Right ventricle myocardium inferior (tissue), 1 donor: ENCODE results near the gene CYP3A7. TPM values are rescaled to one million over a fixed set of nuclear protein-coding genes. Genes with fewer than 3 reads are reported as not detected.
"Not testable (repeated sequence)": the region's sequence is repeated elsewhere in the genome, so short reads cannot be mapped to it uniquely, and the experiment has no call there.

Source experiments
- ATAC-seq: fragments of 200-7000 bp; cut with Tn5 transposase; one replicate; pipeline ENCODE4 v1.9.1; 2020; ENCODE audit warnings: mild to moderate bottlenecking, moderate library complexity
- DNase-seq: peaks from one replicate; pipeline ENCODE4 v3.0.0; 2021; ENCODE audit errors: missing footprints
- intact Hi-C: fragments of 100-400 bp; cut with DNase I; formaldehyde crosslinking; loops from one replicate; pipeline ENCODE4 v1.11.0; 2022
- total RNA-seq: library from RNA; stranded (reverse); fragmentation: NEBNext Ultra II Directional; extraction: Animal tissue kit (Norgen Biotek cat#: 25700); gene quantifications from one replicate; pipeline ENCODE4 v1.2.1, GENCODE V29; 2021
- donor health status: DM: no; HTN: yes; CAD: no; lungs with severe emphysema.

CYP3A7 gene
- total RNA-seq, 1 donor from 2014 or later = not detected

DNA sequence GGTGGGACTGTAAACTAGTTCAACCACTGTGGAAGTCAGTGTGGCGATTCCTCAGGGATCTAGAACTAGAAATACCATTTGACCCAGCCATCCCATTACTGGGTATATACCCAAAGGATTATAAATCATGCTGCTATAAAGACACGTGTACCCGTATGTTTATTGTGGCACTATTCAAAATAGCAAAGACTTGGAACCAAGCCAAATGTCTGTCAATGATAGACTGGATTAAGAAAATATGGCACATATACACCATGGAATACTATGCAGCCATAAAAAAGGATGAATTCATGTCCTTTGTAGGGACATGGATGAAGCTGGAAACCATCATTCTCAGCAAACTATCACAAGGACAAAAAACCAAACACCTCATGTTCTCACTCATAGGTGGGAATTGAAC, 11.9 kb upstream of the CYP3A7 start:
- DNase-seq, intact Hi-C loops, ATAC-seq: not testable (repeated sequence)

DNA sequence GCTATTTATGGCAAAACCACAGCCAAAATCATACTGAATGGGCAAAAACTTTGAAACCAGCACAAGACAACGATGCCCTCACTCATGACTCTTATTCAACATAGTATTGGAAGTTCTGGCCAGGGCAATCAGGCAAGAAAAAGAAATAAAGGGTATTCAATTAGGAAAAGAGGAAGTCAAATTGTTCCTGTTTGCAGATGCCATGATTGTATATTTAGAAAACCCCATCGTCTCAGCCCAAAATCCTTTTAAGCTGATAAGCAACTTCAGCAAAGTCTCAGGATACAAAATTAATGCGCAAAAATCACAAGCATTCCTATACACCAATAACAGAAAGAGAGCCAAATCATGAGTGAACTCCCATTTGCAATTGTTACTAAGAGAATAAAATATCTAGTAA, 10.4 kb upstream of the CYP3A7 start:
- ATAC-seq, intact Hi-C loops, DNase-seq: not testable (repeated sequence)

DNA sequence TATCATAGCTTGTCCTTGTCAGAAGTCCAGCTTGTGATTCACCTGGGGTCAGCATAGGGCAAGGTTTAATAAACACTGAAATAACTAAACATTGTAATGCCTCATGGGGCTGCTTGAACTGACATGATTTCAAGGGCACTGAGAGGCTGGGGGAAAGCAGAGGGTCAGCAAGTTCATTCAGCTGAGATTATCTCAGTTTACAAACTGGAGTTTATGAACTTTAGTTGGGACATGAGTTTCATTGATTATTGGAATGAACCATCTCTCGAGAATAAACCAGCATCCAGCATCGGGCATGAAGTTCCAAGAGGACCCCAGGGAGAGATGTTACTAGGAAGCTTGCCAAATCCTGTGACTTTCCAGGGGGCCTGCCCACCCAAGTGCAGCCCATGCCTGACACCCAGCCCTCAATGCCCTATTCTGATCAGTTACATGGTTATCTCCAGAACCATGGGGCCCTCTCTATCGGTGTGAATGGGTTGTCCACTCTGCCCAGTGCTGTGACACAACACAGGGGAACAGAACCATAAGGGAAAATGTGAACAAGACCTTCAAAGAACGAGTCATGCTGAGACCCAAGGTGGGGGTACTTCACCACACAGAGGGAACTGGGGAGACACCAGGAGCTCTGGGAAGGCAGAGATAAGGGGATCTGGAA, 7.9 kb upstream of the CYP3A7 start:
- no peak for DNase-seq
- intact Hi-C loops = no loop called here
- ATAC-seq = no peak

DNA sequence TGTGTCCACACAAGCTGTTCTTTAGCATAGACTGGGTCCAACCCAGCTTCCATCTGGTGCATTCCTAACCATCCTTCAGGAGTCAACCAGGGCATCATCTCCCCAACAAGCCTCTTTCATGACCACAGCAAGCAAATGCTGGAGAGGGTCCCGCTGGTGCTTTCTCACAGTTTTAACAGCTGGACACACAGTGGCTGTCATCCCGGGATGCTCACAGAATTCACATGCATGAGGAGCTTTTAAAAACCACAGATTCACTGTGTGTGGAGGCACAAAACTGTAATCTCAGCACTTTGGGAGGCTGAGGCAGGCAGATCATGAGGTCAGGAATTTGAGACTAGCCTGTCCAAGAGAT, 6.4 kb upstream of the CYP3A7 start:
- no peak for DNase-seq
- intact Hi-C loops = no loop called here
- ATAC-seq = no peak

DNA sequence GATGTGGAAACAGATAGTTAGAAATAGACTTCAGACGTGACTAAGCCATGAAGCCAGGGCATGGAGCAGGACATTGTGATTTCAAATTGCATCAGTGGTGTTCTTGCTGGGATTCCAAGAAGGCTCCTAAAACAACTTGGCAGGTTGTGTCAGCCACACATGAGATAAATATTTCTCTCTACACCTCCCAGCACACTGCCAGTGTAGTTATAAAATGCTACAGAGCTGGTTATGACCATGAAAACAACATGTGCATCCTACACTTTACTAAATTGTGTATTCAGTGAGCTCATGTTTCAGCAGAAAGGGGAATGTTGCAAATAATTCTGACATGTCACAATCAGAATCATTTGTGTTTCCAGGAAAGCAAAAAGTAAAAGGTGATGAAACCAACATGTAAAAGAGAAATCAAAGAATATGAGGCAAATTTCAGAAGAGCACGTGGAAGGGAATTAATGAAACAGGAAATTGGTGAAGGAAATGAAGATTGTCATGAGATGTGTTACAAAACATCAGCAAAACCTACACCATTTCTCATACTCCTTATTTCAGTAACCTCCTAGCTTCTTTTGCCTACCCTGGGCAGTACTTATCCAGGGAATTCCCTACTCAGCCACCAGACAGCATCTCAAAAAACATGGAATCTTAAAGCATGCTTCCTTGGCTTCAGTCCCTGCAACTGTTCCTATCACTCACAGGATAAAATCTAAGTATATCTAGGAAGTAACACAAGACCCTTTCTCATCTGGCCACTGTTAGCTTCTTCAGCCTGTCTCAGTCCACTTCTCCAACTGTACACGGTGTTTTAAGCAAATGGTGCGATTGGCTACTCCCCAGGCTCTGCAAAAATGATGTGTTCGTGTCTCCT, 5.8 kb upstream of the CYP3A7 start:
- ATAC-seq (no peak), DNase-seq (no peak)
- intact Hi-C loops = no loop called here

DNA sequence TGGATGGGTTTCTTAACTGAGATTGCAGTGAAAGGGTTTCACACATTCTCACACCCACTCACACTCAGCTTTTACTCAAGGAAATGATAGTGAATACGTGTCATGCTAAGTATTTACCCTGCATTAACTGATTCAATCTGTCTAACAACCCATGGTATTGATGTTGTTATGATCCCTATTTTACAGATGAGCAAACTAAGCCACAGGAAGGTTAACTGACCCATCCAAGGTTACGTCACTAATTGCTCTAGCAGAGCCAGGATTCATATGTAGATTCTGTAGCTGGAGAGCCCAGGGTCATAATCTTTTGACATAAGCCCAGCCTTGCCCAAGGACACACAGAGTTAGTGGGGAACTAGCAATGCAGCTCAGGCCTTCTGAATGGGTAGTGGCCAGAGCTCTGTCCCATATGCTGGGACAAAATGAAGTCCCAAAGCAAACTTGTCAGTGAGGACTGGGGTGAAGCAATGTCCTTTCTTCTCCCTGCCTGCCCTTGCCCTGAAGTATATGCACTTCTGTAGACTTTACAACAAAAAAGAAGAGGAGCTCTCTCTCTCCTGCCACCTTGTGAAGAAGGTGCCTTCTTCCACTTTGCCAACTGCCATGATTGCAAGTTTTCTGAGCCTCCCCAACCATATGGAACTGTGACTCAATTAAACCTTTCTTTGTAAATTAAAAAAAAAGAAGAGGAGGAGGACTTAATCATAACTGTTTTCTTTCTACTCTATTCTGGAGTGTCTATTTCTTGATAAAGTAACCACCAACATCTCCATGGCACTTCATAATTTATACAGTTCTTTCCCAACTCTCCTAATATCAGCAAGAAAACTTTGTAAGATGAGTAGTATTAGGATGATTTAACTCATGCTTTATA, 4.9 kb upstream of the CYP3A7 start:
- DNase-seq = no peak
- no peak for ATAC-seq
- intact Hi-C loops = no loop called here

DNA sequence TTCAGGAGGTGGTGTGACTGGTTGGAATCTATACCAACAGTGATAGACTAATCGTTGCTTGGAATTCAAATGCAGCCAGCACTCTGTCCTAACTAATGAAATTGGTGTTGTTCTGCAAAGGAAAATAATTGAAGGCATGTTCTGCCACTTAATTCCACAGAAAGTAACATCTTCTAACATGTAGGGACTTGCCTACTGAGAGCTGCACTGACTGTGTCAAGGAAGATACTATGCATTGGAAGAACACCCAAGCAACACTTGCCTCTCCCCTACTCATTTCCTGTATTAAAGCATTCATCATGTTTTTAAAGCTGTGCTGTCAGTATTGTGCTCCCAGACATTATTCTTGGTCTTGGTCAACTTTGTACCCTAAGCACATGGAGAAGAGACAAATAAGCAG, 2.7 kb upstream of the CYP3A7 start:
- ATAC-seq (no peak), DNase-seq (no peak)
- intact Hi-C loops = no loop called here

DNA sequence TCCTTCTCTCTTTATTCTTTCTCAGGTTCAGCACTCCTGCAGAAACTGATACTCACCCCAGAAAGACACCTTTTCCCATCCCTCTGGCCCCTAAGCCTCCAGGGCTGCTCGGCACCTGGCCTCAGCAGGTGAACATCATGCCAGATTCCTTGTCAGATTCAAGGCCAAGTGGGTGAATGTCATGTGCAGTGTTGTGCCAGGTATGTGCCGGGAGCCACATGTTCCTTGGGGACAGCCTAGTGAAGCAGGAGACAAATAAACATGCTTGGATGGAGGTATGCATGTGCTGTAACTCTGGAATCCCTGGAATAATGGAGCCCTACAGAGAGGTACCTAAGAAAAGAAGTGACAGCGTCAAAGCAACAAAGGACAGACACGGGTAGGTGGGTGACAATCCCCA, 1.7 kb upstream of the CYP3A7 start:
- intact Hi-C loops, ATAC-seq, DNase-seq: not testable (repeated sequence)

DNA sequence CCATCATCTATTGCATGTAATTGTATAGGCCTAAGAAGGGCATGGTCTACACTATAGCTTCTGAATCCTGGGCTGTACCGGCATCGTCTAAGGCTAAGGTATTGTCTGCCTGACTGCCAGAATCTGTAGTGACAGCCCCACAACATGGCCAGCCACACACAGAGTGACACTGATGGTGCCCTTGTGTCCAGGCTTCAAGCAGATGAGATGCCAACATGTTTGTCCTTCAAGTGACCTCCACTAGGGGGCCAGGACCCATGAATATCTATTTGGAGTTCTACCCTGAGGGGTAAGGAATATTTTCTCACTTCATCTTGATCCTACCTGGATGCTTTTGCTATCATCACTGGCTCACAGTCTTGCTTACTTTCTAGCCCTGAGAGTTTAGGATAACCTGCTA, 1.5 kb downstream of the CYP3A7 start:
- ATAC-seq = no peak

DNA sequence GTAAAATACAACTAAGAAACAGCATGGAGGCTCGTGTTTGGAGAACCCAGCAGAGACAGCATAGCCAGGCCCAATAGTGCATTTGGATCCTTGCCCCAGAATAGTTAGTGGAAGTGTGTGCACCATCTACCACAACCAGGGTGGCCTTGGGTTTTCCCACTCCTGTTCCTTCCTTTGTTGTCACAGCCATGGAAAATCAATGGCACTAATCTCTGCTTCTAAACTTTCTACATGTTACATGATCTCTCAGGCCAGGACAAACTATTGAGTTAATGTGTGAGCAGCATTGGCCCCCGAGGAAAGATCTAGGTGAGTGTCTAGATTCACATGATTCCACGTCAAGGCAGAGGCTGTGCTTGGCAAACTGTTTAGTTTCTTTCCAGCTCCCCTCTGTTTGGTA, 2.0 kb downstream of the CYP3A7 start:
- intact Hi-C loops = no loop called here
- no peak for ATAC-seq
- no peak for DNase-seq

More for the DNA sequence above, 1.5 kb downstream of the CYP3A7 start:
- intact Hi-C loops = no loop called here
- DNase-seq = no peak

DNA sequence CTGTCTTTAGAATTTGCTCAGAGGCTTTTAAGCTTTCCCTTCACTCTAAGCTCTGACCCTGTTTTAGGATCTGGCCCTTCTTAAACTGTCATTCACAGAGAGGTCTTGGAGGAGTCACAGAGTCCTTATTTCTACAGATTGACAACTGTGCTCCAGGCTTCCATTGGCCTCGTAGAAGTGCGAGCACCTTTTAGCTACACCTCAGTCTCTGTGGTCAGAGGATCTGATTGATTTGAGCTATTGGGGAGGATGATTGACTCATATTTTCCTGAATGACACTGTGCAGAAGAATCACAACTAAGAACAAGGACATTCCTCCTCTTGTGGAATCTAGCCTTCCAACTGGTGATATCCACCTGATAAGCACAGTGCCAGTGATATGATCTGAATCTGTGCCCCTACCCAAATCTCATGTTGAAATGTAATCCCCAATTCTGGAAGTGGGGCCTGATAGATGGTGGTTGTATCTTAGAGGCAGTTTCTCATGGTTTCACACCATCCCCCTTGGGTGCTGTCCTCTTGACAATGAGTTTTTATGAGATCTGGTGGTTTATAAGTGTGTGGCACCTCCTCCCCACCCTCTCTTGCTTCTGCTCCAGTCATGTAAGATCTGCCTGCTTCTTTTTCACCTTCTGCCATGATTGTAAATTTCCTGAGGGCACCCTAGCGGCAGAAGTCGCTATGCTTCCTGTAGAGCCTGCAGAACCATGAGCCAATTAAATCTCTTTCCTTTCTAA, 3.2 kb downstream of the CYP3A7 start:
- ATAC-seq (no peak), DNase-seq (no peak)
- intact Hi-C loops = no loop called here

DNA sequence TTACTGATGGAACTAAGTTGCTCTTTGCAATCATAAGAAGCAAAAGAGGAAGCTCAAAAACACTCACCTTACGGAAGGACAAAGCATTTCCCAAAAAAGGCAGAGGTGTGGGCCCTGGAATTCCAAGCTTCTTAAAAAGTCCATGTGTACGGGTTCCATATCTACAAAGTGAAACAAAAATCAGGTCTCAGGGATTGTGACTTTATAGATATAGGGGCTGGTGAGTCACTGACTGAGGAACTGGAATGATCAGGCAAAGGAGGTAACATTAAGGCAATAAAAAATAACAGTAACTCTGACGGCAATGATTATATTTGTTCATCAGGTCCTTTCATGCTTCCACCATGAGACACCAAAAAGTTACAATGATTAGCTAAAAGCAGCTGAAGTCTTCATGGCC, 4.0 kb downstream of the CYP3A7 start:
- ATAC-seq = no peak
- no peak for DNase-seq
- intact Hi-C loops = no loop called here

DNA sequence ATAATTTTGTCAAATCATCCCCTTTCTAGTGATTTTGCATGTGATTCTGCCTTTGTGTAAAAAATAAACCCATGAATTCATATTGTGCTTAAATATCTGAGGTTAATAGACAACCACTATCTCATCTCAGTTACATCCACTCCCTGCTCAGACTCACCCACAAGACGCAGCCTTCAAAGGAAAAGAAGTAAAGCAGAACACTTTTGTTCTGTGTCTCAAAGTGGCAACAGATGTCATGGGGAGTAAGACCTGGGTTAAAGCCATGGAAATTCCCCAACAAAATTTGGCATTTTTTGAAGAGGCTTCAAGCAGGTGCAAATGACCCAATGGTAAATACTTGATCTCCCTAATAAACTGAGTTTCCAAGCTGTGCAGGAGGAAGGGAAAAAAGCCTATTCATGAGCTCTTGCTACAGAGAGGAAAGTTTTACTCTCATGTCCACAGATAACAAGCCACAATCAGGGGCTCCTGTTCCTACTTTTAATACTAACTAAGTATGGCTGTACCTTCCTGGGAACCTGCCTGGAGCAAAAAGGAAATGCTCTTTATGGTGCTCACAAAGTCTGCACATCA, 4.7 kb downstream of the CYP3A7 start:
- intact Hi-C loops = no loop called here
- DNase-seq = no peak

DNA sequence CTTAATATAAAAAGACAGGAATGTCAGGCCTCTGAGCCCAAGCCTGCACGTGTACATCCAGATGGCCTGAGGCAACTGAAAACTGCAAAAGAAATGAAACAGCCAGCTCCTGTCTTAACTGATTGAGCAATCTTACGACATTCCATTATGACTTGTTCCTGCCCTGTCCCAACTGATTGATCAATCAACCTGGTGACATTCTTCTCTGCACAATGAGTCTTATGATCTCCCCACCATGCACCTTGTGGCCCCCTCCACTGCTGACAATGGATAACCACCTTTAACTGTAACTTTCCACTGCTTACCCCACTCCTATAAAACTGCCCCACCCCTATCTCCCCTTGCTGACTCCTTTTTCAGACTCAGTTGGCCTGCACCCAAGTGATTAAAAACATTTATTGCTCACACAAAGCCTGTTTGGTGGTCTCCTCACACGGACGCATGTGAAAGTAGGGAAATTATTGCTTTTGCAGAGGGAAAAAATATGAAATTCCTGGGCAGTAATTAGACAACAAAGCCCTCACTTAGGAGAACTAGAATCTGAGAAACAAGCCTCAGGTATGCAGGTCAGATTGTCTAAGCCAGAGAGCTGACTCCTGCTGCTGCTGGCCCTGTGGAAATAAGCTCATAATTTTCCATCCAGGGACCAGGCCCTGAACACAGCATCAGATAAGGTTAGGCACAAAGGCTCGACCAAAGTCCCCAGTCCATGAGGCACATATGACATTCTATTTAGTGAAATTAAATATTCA, 5.3 kb downstream of the CYP3A7 start:
- intact Hi-C loops = no loop called here
- DNase-seq = no peak
- no peak for ATAC-seq

More for the DNA sequence above, 4.7 kb downstream of the CYP3A7 start:
- no peak for ATAC-seq

DNA sequence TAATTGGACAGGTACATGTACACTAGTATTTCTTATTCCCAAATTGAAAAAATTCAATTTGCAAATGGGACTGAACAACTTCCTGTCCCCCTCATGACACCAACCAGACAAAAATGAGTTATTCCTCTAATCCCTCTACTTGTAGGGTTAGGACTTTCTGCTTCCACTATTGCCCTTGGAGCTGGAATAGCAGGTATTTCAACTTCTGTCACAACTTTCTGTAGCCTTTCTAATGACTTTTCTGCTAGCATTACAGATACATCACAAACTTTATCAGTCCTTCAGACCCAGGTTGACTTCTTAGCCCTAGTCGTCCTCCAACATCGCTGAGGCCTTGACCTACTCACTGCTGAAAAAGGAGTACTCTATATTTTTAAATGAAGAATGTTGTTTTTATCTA, 6.4 kb downstream of the CYP3A7 start:
- ATAC-seq = no peak
- intact Hi-C loops = no loop called here
- DNase-seq = no peak

DNA sequence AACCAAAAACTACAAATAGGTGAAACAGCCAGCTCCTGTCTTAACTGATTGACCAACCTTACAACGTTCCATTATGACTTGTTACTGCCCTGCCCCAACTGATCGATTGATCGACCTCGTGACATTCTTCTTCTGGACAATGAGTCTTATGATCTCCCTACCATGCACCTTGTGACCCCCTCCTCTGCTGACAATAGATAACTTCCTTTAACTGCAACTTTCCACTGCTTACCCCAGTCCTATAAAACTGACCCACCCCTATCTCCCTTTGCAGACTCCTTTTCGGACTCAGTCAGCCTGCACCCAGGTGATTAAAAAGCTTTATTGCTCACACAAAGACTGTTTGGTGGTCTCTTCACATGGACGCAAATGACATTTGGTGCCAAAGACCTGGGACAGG, 11.8 kb downstream of the CYP3A7 start:
- intact Hi-C loops, ATAC-seq, DNase-seq: not testable (repeated sequence)

DNA sequence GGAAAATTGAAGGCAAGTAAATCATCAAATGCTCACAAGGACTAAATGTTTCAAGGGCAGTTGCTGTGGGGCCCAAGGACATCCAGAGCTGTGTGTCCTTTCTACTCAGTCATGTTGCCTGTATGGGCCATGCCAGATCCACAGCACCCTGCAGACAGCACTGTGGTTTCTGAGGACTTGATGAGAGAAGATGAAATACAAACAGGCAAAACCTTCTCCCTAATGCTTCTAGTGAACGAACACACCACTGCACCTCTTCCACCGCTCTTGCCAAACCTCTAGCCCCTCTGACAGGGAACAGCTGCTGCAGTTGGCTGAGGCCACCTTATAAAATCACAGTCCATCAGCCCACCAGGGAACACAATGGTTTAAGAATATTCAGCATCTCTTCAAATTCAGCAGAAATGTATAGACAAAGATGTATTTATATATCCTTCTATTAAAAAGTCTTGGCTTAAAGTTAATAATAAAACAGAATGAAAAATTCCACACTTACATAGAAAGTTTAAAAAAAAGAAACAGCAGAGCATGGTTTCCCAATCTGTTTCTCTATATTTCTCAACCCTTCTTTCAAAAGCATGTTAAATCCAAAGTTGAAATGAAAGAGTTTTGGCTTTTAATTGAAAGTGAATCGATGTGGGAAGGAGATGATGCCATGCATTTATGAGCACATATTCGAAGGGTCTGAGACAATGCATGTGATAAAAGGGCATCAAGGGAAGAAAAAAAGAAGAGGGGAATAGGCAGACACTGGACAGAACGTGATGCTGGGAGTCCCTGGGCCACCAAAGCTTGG, 14.0 kb downstream of the CYP3A7 start:
- intact Hi-C loops = no loop called here
- DNase-seq (no peak), ATAC-seq (peak; percentile 20)
